ENCODE data around the gene RTCB. TPM values are rescaled to one million over a fixed set of nuclear protein-coding genes. Genes with fewer than 3 reads are reported as not detected.

Gene RTCB
- polyA plus RNA-seq, 1 donor, result 80.0 TPM

GRCh38 chr22:32421484-32421883 lies 9.4 kb upstream of the RTCB start:
- 25% methylated on average over 1 of the region's 2 CpGs for WGBS (ENCODE audit: insufficient coverage, low lambda C conversion rate)
- no peak overlapping the region for H3K4me3 ChIP-seq (ENCODE audit: low read length)

DNA sequence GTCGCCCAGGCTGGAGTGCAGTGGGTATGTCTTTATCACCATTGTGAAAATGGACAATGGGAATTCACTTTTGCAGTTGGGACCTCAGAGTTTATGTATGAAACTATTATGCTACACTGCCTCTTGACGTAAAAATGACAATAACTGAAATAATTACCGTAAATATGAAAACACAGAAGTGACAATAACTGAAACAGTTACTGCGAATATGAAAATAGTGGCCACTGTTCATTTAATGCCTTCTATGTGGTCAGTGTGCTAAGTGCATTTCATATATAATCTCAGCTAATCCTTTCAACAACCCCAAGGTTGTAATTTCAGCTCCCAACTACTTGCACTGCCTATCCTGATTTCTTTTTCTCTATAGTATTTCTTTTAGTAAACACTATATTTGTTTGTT lies 5.9 kb upstream of the RTCB start:
- no peak for DNase-seq
- WGBS (ENCODE audit: insufficient coverage, low lambda C conversion rate), result 90% methylated on average over 2 of the region's 4 CpGs
- peaks cover 11% of the 10 kb centered on the region for H3K27me3 ChIP-seq (ENCODE audit: control insufficient read depth, insufficient read depth, low read length)
- H3K27ac ChIP-seq (ENCODE audit: low read length), result no peak overlapping the region
- no peaks in the 10 kb centered on the region for H3K4me1 ChIP-seq (ENCODE audit: control insufficient read depth, insufficient read depth, low read length)
- no peaks in the 10 kb centered on the region for H3K36me3 ChIP-seq (ENCODE audit: control insufficient read depth, insufficient read depth, low read length)
- no peaks in the 10 kb centered on the region for H3K9me3 ChIP-seq (ENCODE audit: control insufficient read depth, low read depth, low read length)
- no peak overlapping the region for H3K4me3 ChIP-seq (ENCODE audit: low read length)

More at GRCh38 chr22:32421484-32421883, 9.4 kb upstream of the RTCB start:
- Histone ChIP-seq H3K36me3 (ENCODE audit: control insufficient read depth, insufficient read depth, low read length) (no peaks in the 10 kb centered on the region), H3K9me3 (ENCODE audit: control insufficient read depth, low read depth, low read length) (no peaks in the 10 kb centered on the region), H3K4me1 (ENCODE audit: control insufficient read depth, insufficient read depth, low read length) (no peaks in the 10 kb centered on the region), H3K27me3 (ENCODE audit: control insufficient read depth, insufficient read depth, low read length) (peaks cover 12% of the 10 kb centered on the region), H3K27ac (ENCODE audit: low read length) (no peak overlapping the region)
- DNase-seq, result no peak

GRCh38 chr22:32416556-32417085 lies 4.6 kb upstream of the RTCB start:
- H3K27me3 ChIP-seq (ENCODE audit: control insufficient read depth, insufficient read depth, low read length), result peaks cover 11% of the 10 kb centered on the region
- no peaks in the 10 kb centered on the region for H3K4me1 ChIP-seq (ENCODE audit: control insufficient read depth, insufficient read depth, low read length)
- H3K36me3 ChIP-seq (ENCODE audit: control insufficient read depth, insufficient read depth, low read length), result no peaks in the 10 kb centered on the region
- H3K4me3 ChIP-seq (ENCODE audit: low read length), result no peak overlapping the region
- DNase-seq, result no peak
- H3K27ac ChIP-seq (ENCODE audit: low read length), result no peak overlapping the region
- WGBS (ENCODE audit: insufficient coverage, low lambda C conversion rate), result 100% methylated on average over 1 of the region's 9 CpGs
- H3K9me3 ChIP-seq (ENCODE audit: control insufficient read depth, low read depth, low read length), result no peaks in the 10 kb centered on the region

DNA sequence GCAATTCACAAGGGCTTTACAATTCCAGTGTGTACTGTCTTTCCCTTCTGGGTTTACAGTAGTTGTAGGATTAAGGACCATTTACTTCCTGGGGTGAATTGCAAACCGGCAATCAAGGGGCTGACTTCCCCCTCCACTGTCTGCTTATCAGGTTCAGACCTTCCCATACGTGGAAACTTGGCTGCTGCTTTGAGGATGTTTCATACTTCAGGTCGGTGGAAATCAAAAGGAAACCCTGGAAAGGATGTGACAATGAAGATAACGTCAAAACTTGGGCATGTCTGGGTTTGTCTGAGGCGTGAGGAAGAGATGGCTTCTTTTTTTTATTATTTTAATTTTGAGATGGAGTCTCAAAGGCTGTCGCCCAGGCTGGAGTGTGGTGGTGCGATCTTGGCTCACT lies 2.1 kb upstream of the RTCB start:
- Histone ChIP-seq H3K9me3 (ENCODE audit: control insufficient read depth, low read depth, low read length) (no peaks in the 10 kb centered on the region), H3K4me3 (ENCODE audit: low read length) (no peak overlapping the region), H3K36me3 (ENCODE audit: control insufficient read depth, insufficient read depth, low read length) (no peaks in the 10 kb centered on the region), H3K4me1 (ENCODE audit: control insufficient read depth, insufficient read depth, low read length) (peaks cover 7% of the 10 kb centered on the region), H3K27me3 (ENCODE audit: control insufficient read depth, insufficient read depth, low read length) (peaks cover 11% of the 10 kb centered on the region), H3K27ac (ENCODE audit: low read length) (no peak overlapping the region)
- no peak for DNase-seq
- 83% methylated on average over 1 of the region's 7 CpGs for WGBS (ENCODE audit: insufficient coverage, low lambda C conversion rate)

DNA sequence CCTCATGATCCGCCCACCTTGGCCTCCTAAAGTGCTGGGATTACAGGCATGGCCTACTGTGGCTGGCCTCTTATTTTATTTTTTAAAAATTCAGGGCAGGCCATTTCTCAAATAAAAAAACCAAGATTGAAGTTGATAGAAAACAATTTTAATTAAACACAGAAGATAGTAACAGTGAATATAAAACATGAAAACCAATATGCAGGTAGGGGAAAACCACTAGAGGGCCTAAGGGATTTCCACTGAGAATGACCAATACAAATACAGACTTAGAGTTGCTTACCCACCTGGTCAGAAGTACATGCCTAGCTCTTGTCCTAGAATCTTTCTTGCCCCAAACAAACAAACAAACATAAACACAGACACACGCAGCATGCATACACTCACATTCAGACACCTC lies 1.7 kb upstream of the RTCB start:
- Histone ChIP-seq H3K36me3 (ENCODE audit: control insufficient read depth, insufficient read depth, low read length) (no peaks in the 10 kb centered on the region), H3K4me1 (ENCODE audit: control insufficient read depth, insufficient read depth, low read length) (peaks cover 7% of the 10 kb centered on the region), H3K9me3 (ENCODE audit: control insufficient read depth, low read depth, low read length) (no peaks in the 10 kb centered on the region), H3K27ac (ENCODE audit: low read length) (no peak overlapping the region), H3K4me3 (ENCODE audit: low read length) (no peak overlapping the region), H3K27me3 (ENCODE audit: control insufficient read depth, insufficient read depth, low read length) (peaks cover 11% of the 10 kb centered on the region)
- no CpG with 5 or more reads among the region's 2 CpGs for WGBS (ENCODE audit: insufficient coverage, low lambda C conversion rate)
- no peak for DNase-seq

DNA sequence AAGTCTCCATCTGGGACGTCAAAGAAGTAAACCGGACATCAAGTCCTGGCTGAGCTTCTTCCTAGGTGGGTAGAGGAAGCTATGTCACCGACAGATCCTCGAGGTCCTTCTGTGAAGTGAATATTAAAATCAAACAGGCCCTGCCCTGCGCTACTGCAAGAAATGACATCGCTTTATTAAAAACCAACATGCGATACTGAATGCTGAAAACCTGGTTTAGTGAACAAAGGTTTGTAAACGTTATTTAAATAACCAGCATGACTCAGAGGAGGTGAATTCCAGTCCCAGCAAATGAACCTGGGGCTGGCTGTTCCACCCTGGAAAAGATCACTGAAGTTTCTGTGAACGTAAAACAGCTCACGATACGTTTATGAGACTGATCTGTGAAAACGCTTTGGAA lies 645 bp downstream of the RTCB start:
- peak overlapping the region; percentile 97 for H3K4me3 ChIP-seq (ENCODE audit: low read length)
- H3K36me3 ChIP-seq (ENCODE audit: control insufficient read depth, insufficient read depth, low read length), result peaks cover 15% of the 10 kb centered on the region
- peak overlapping the region; percentile 63 for H3K27ac ChIP-seq (ENCODE audit: low read length)
- H3K27me3 ChIP-seq (ENCODE audit: control insufficient read depth, insufficient read depth, low read length), result no peaks in the 10 kb centered on the region
- DNase-seq, result peak; percentile 10 to 59
- WGBS (ENCODE audit: insufficient coverage, low lambda C conversion rate), result 0% methylated on average over 3 of the region's 12 CpGs
- H3K4me1 ChIP-seq (ENCODE audit: control insufficient read depth, insufficient read depth, low read length), result peaks cover 7% of the 10 kb centered on the region
- H3K9me3 ChIP-seq (ENCODE audit: control insufficient read depth, low read depth, low read length), result no peaks in the 10 kb centered on the region

DNA sequence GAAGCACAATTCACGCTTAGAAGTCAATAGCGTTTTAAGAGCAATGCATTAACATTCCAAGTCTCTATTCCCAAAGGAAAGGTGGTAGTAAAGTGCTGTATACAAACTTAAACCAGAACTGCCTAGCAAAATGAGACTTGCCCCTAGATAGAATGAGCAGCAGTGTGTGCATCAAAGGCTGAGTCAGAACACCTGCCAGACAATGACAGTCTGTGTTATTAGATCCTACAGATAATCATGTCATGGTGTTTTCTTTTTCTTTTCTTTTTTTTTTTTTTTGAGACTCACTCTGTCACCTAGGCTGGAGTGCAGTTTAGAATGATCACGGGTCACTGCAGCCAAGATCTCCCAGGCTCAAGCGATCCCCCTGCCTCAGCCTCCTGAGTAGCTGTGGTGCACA lies 1.6 kb downstream of the RTCB start:
- Histone ChIP-seq H3K4me1 (ENCODE audit: control insufficient read depth, insufficient read depth, low read length) (peaks cover 7% of the 10 kb centered on the region), H3K27me3 (ENCODE audit: control insufficient read depth, insufficient read depth, low read length) (no peaks in the 10 kb centered on the region), H3K27ac (ENCODE audit: low read length) (no peak overlapping the region), H3K4me3 (ENCODE audit: low read length) (no peak overlapping the region), H3K9me3 (ENCODE audit: control insufficient read depth, low read depth, low read length) (no peaks in the 10 kb centered on the region), H3K36me3 (ENCODE audit: control insufficient read depth, insufficient read depth, low read length) (peaks cover 24% of the 10 kb centered on the region)
- no CpG with 5 or more reads among the region's 4 CpGs for WGBS (ENCODE audit: insufficient coverage, low lambda C conversion rate)
- DNase-seq, result no peak

GRCh38 chr22:32409977-32410376 lies 2.1 kb downstream of the RTCB start:
- WGBS (ENCODE audit: insufficient coverage, low lambda C conversion rate), result 93% methylated on average over 3 of the region's 9 CpGs

GRCh38 chr22:32407936-32408335 lies 4.1 kb downstream of the RTCB start:
- H3K4me1 ChIP-seq (ENCODE audit: control insufficient read depth, insufficient read depth, low read length), result peaks cover 7% of the 10 kb centered on the region
- no peak overlapping the region for H3K4me3 ChIP-seq (ENCODE audit: low read length)
- no peaks in the 10 kb centered on the region for H3K27me3 ChIP-seq (ENCODE audit: control insufficient read depth, insufficient read depth, low read length)
- 100% methylated on average over 1 of the region's 2 CpGs for WGBS (ENCODE audit: insufficient coverage, low lambda C conversion rate)
- peaks cover 39% of the 10 kb centered on the region for H3K36me3 ChIP-seq (ENCODE audit: control insufficient read depth, insufficient read depth, low read length)
- DNase-seq, result no peak
- no peak overlapping the region for H3K27ac ChIP-seq (ENCODE audit: low read length)
- no peaks in the 10 kb centered on the region for H3K9me3 ChIP-seq (ENCODE audit: control insufficient read depth, low read depth, low read length)

More at GRCh38 chr22:32409977-32410376, 2.1 kb downstream of the RTCB start:
- peak in 1 of 2 donors; percentile 30 for DNase-seq
- no peak overlapping the region for H3K4me3 ChIP-seq (ENCODE audit: low read length)
- H3K27ac ChIP-seq (ENCODE audit: low read length), result no peak overlapping the region
- H3K36me3 ChIP-seq (ENCODE audit: control insufficient read depth, insufficient read depth, low read length), result peaks cover 28% of the 10 kb centered on the region
- no peaks in the 10 kb centered on the region for H3K27me3 ChIP-seq (ENCODE audit: control insufficient read depth, insufficient read depth, low read length)
- peaks cover 7% of the 10 kb centered on the region for H3K4me1 ChIP-seq (ENCODE audit: control insufficient read depth, insufficient read depth, low read length)
- H3K9me3 ChIP-seq (ENCODE audit: control insufficient read depth, low read depth, low read length), result no peaks in the 10 kb centered on the region

DNA sequence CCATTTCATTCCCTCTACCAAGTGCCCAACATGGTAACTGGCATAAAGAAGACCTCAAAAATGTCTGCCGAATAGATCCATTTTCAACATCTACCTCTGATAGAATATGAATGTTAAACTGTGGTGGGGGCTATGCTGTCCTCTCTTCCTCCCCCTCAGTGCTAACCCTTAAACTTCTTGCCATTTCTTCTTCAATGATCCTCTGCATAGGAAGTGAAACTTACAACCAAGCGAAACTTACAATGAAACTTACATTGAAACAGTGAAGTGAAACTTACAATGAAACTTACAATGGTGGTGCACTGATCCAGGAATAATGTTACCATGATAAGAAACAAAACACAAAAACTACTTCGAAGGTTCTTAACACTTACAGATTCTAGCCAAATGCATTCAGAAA lies 4.7 kb downstream of the RTCB start:
- 100% methylated on average over 1 of the region's 3 CpGs for WGBS (ENCODE audit: insufficient coverage, low lambda C conversion rate)
- H3K27ac ChIP-seq (ENCODE audit: low read length), result no peak overlapping the region
- peaks cover 42% of the 10 kb centered on the region for H3K36me3 ChIP-seq (ENCODE audit: control insufficient read depth, insufficient read depth, low read length)
- peaks cover 7% of the 10 kb centered on the region for H3K4me1 ChIP-seq (ENCODE audit: control insufficient read depth, insufficient read depth, low read length)
- DNase-seq, result no peak
- H3K9me3 ChIP-seq (ENCODE audit: control insufficient read depth, low read depth, low read length), result no peaks in the 10 kb centered on the region
- H3K4me3 ChIP-seq (ENCODE audit: low read length), result no peak overlapping the region
- H3K27me3 ChIP-seq (ENCODE audit: control insufficient read depth, insufficient read depth, low read length), result no peaks in the 10 kb centered on the region

DNA sequence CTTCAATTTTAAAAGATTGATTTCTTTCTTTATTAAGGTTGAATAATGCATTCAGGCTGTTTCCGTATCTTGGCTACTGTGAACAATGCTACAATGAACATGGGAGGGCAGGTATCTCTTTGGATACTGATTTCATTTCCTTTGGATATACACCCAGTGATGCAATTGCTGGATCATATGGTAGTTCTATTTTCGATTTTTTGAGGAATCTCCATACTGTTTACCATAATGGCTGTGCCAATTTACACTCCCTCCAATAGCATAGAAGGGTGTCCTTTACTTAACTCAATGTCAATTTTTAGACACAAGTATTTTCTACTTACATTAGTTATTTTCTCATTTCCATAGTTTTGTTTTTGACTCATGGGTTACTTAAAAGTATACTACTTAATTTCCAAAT lies 8.0 kb downstream of the RTCB start:
- Histone ChIP-seq H3K27ac (ENCODE audit: low read length) (no peak overlapping the region), H3K36me3 (ENCODE audit: control insufficient read depth, insufficient read depth, low read length) (peaks cover 70% of the 10 kb centered on the region), H3K4me3 (ENCODE audit: low read length) (no peak overlapping the region), H3K4me1 (ENCODE audit: control insufficient read depth, insufficient read depth, low read length) (no peaks in the 10 kb centered on the region), H3K9me3 (ENCODE audit: control insufficient read depth, low read depth, low read length) (no peaks in the 10 kb centered on the region), H3K27me3 (ENCODE audit: control insufficient read depth, insufficient read depth, low read length) (no peaks in the 10 kb centered on the region)
- no peak for DNase-seq
- WGBS (ENCODE audit: insufficient coverage, low lambda C conversion rate), result 100% methylated on average over 1 of the region's 2 CpGs

All from large intestine (tissue), 3 donors.